HEK293 (cell line): ENCODE data around the gene STIP1.
A peak's percentile ranks its signal among the peaks of the same experiment; 100 is the strongest.

Experiments used
- EGR2 ChIP-seq: fragments of 450-650 bp; formaldehyde crosslinking; IDR thresholded peaks from 2 replicates; pipeline ENCODE4 v1.5.1; 2016; ENCODE audit warnings: low read depth, missing biosample characterization, missing genetic modification characterization
- ELK4 ChIP-seq: IDR thresholded peaks from 2 replicates; pipeline ENCODE4 v1.6.1; 2011; ENCODE audit warnings: mild to moderate bottlenecking, low read depth, low read length, borderline replicate concordance
- GLI4 ChIP-seq: fragments of 450-650 bp; formaldehyde crosslinking; IDR thresholded peaks from 2 replicates; pipeline ENCODE4 v1.5.1; 2016; ENCODE audit warnings: missing biosample characterization, missing genetic modification characterization
- HIC1 ChIP-seq: fragments of 450-650 bp; formaldehyde crosslinking; IDR thresholded peaks from 2 replicates; pipeline ENCODE4 v1.5.1; 2016; ENCODE audit warnings: missing biosample characterization, missing genetic modification characterization
- KLF17 ChIP-seq: fragments of 450-650 bp; formaldehyde crosslinking; IDR thresholded peaks from 2 replicates; pipeline ENCODE4 v1.5.1; 2016; ENCODE audit warnings: missing biosample characterization, missing genetic modification characterization
- PRDM6 ChIP-seq: fragments of 450-650 bp; formaldehyde crosslinking; IDR thresholded peaks from 2 replicates; pipeline ENCODE4 v1.5.1; 2017; ENCODE audit warnings: missing biosample characterization, missing genetic modification characterization
- ZBTB11 ChIP-seq: fragments of 450-650 bp; formaldehyde crosslinking; conservative IDR thresholded peaks from 2 replicates; pipeline ENCODE4 v1.5.1; 2016; ENCODE audit warnings: low read depth, missing biosample characterization, missing genetic modification characterization
- ZBTB26 ChIP-seq: fragments of 450-650 bp; formaldehyde crosslinking; optimal IDR thresholded peaks from 2 replicates; pipeline ENCODE3; 2016; ENCODE audit warnings: missing biosample characterization, mild to moderate bottlenecking, missing genetic modification characterization
- ZBTB48 ChIP-seq: fragments of 450-650 bp; formaldehyde crosslinking; IDR thresholded peaks from 2 replicates; pipeline ENCODE4 v1.5.1; 2016; ENCODE audit warnings: missing biosample characterization, missing genetic modification characterization
- ZNF2 ChIP-seq: fragments of 450-650 bp; formaldehyde crosslinking; IDR thresholded peaks from 2 replicates; pipeline ENCODE4 v1.5.1; 2016; ENCODE audit warnings: missing biosample characterization, missing genetic modification characterization
- ZNF221 ChIP-seq: fragments of 450-650 bp; formaldehyde crosslinking; IDR thresholded peaks from 2 replicates; pipeline ENCODE4 v1.5.1; 2017; ENCODE audit warnings: missing biosample characterization, missing genetic modification characterization, borderline replicate concordance
- ZNF302 ChIP-seq: fragments of 450-650 bp; formaldehyde crosslinking; IDR thresholded peaks from 2 replicates; pipeline ENCODE4 v1.5.1; 2016; ENCODE audit warnings: missing biosample characterization, missing genetic modification characterization, low read depth
- ZNF350 ChIP-seq: fragments of 450-650 bp; formaldehyde crosslinking; IDR thresholded peaks from 2 replicates; pipeline ENCODE4 v1.5.0; 2017; ENCODE audit warnings: missing biosample characterization, mild to moderate bottlenecking, missing genetic modification characterization
- ZNF449 ChIP-seq: fragments of 450-650 bp; formaldehyde crosslinking; IDR thresholded peaks from 2 replicates; pipeline ENCODE4 v1.5.1; 2017; ENCODE audit warnings: missing biosample characterization, mild to moderate bottlenecking, missing genetic modification characterization, moderate library complexity
- ZNF473 ChIP-seq: fragments of 450-650 bp; formaldehyde crosslinking; IDR thresholded peaks from 2 replicates; pipeline ENCODE4 v1.5.1; 2017; ENCODE audit warnings: missing biosample characterization, missing genetic modification characterization
- ZNF555 ChIP-seq: fragments of 450-650 bp; formaldehyde crosslinking; conservative IDR thresholded peaks from 2 replicates; pipeline ENCODE4 v1.5.1; 2017; ENCODE audit warnings: missing biosample characterization, mild to moderate bottlenecking, missing genetic modification characterization, inconsistent platforms
- ZNF571 ChIP-seq: fragments of 450-650 bp; formaldehyde crosslinking; IDR thresholded peaks from 2 replicates; pipeline ENCODE4 v1.5.0; 2017; ENCODE audit warnings: missing biosample characterization, missing genetic modification characterization
- ZNF580 ChIP-seq: fragments of 450-650 bp; formaldehyde crosslinking; IDR thresholded peaks from 2 replicates; pipeline ENCODE4 v1.5.1; 2016; ENCODE audit warnings: missing biosample characterization, missing genetic modification characterization
- ZNF626 ChIP-seq: fragments of 450-650 bp; sonication (Bioruptor Pico); formaldehyde crosslinking; IDR thresholded peaks from 2 replicates; pipeline ENCODE4 v1.5.1; 2018; ENCODE audit warnings: missing biosample characterization, missing genetic modification characterization, inconsistent platforms
- ZNF704 ChIP-seq: fragments of 450-650 bp; formaldehyde crosslinking; IDR thresholded peaks from 2 replicates; pipeline ENCODE4 v1.5.1; 2016; ENCODE audit warnings: missing biosample characterization, missing genetic modification characterization
- ZNF777 ChIP-seq: fragments of 450-650 bp; formaldehyde crosslinking; IDR thresholded peaks from 2 replicates; pipeline ENCODE4 v1.5.1; 2017; ENCODE audit warnings: missing biosample characterization, missing genetic modification characterization, borderline replicate concordance
- ZSCAN18 ChIP-seq: fragments of 450-650 bp; formaldehyde crosslinking; IDR thresholded peaks from 2 replicates; pipeline ENCODE4 v1.5.1; 2016; ENCODE audit warnings: missing biosample characterization, missing genetic modification characterization

Gene STIP1

GRCh38 chr11:64225608-64226506 is 39.9 kb downstream of the STIP1 start, which contains the start of the genes NUDT22 and TRPT1 (continued):
- peak; percentile 70; the same call in 1 of the 2 replicates for TF ChIP-seq HIC1 (tag by site-specific recombination)
- no peak for TF ChIP-seq ZNF221
- no peak for TF ChIP-seq ZNF449
- no peak for TF ChIP-seq ZNF302 (tag by site-specific recombination)
- TF ChIP-seq ZBTB48 (tag by site-specific recombination) = no peak
- peak; percentile 36 for TF ChIP-seq ZBTB26 (tag by site-specific recombination)
- TF ChIP-seq ZNF2 (tag by site-specific recombination) = no peak
- no peak for TF ChIP-seq ZSCAN18 (tag by site-specific recombination)
- no peak for TF ChIP-seq ZNF704 (tag by site-specific recombination)
- no peak for TF ChIP-seq KLF17
- peak; percentile 94 for TF ChIP-seq ZBTB11 (tag by site-specific recombination)
- TF ChIP-seq EGR2 (tag by site-specific recombination) = no peak
- no peak for TF ChIP-seq ZNF626
- peak; percentile 78; the same call in 1 of the 2 replicates for TF ChIP-seq ELK4
- TF ChIP-seq ZNF350 = no peak
- no peak for TF ChIP-seq ZNF473 (tag by site-specific recombination)
- TF ChIP-seq PRDM6 (tag by site-specific recombination) = no peak
- TF ChIP-seq GLI4 (tag by site-specific recombination) = no peak
- TF ChIP-seq ZNF777 (tag by site-specific recombination) = no peak
- no peak for TF ChIP-seq ZNF555 (tag by site-specific recombination)
- no peak for TF ChIP-seq ZNF580
- TF ChIP-seq ZNF571 (tag by site-specific recombination) = no peak
